ENCODE results near the gene FOXJ2.

DNA sequence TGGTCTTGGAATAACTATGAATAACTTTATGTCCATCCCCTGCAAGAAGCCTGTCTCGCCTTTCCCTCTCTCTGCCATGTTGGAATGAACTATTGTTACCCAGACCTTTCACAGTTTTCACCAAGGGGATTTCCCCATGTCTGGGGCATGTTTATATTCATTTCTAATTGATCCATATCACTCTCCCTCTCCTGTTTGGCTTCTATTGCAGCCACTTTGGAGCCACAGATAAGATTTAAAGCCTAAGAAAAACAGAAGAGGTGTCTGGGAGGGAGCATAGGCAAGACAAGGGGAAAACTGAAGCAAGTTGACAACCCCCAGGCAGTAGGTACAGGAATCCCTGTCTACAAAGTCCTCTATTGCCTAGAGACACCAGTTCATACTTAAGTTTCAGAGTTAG is 41.0 kb upstream of the FOXJ2 start:
- TF ChIP-seq, protein P1, sequence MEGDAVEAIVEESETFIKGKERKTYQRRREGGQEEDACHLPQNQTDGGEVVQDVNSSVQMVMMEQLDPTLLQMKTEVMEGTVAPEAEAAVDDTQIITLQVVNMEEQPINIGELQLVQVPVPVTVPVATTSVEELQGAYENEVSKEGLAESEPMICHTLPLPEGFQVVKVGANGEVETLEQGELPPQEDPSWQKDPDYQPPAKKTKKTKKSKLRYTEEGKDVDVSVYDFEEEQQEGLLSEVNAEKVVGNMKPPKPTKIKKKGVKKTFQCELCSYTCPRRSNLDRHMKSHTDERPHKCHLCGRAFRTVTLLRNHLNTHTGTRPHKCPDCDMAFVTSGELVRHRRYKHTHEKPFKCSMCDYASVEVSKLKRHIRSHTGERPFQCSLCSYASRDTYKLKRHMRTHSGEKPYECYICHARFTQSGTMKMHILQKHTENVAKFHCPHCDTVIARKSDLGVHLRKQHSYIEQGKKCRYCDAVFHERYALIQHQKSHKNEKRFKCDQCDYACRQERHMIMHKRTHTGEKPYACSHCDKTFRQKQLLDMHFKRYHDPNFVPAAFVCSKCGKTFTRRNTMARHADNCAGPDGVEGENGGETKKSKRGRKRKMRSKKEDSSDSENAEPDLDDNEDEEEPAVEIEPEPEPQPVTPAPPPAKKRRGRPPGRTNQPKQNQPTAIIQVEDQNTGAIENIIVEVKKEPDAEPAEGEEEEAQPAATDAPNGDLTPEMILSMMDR (IDR thresholded peaks at IDR 0.05) = no peak
- TF ChIP-seq POLR2A (IDR thresholded peaks at IDR 0.05) = no peak

Measured in right lobe of liver (tissue), 4 donors.